ENCODE results near the gene AQP10.

AQP10 gene

GRCh38 chr1:154349121-154349520, 28.2 kb downstream of the AQP10 start:
- DNase-seq (ENCODE audit: low read depth), result no peak
- no peak overlapping the region for H3K4me3 ChIP-seq (ENCODE audit: control insufficient read depth, low read depth, low read length)
- no peak for TF ChIP-seq CTCF (IDR thresholded peaks at IDR 0.05; ENCODE audit: control insufficient read depth, insufficient read depth, low read depth, low read length, missing control alignments)

GRCh38 chr1:154350383-154350782, 29.5 kb downstream of the AQP10 start:
- no peak overlapping the region for H3K4me3 ChIP-seq (ENCODE audit: control insufficient read depth, low read depth, low read length)
- no peak for TF ChIP-seq CTCF (IDR thresholded peaks at IDR 0.05; ENCODE audit: control insufficient read depth, insufficient read depth, low read depth, low read length, missing control alignments)
- no peak for DNase-seq (ENCODE audit: low read depth)

- no peak for TF ChIP-seq CTCF (IDR thresholded peaks at IDR 0.05; ENCODE audit: control insufficient read depth, insufficient read depth, low read depth, low read length, missing control alignments)
- DNase-seq (ENCODE audit: low read depth), result no peak
- no peak overlapping the region for H3K4me3 ChIP-seq (ENCODE audit: control insufficient read depth, low read depth, low read length)
Observed at GRCh38 chr1:154351363-154352068, 30.6 kb downstream of the AQP10 start.

GRCh38 chr1:154352245-154352580, 31.3 kb downstream of the AQP10 start:
- H3K4me3 ChIP-seq (ENCODE audit: control insufficient read depth, low read depth, low read length), result peak overlapping the region; percentile 11
- no peak for TF ChIP-seq CTCF (IDR thresholded peaks at IDR 0.05; ENCODE audit: control insufficient read depth, insufficient read depth, low read depth, low read length, missing control alignments)
- no peak for DNase-seq (ENCODE audit: low read depth)

GRCh38 chr1:154352581-154353459, 31.9 kb downstream of the AQP10 start:
- peak overlapping the region; percentile 11 for H3K4me3 ChIP-seq (ENCODE audit: control insufficient read depth, low read depth, low read length)
- TF ChIP-seq CTCF (IDR thresholded peaks at IDR 0.05; ENCODE audit: control insufficient read depth, insufficient read depth, low read depth, low read length, missing control alignments), result peak; percentile 19
- DNase-seq (ENCODE audit: low read depth), result no peak

- H3K4me3 ChIP-seq (ENCODE audit: control insufficient read depth, low read depth, low read length), result no peak overlapping the region; the same call in 1 of the 2 replicates
- no peak for DNase-seq (ENCODE audit: low read depth)
- TF ChIP-seq CTCF (IDR thresholded peaks at IDR 0.05; ENCODE audit: control insufficient read depth, insufficient read depth, low read depth, low read length, missing control alignments), result peak; percentile 50
Observed at GRCh38 chr1:154353460-154353904, 32.6 kb downstream of the AQP10 start.
